Thymus (tissue), 2 donors: ENCODE data around the gene CSTF2. TPM values are rescaled to one million over a fixed set of nuclear protein-coding genes. Genes with fewer than 3 reads are reported as not detected.

Experiments
- polyA plus RNA-seq: library from polyadenylated mRNA; stranded (reverse); fragments of 200-250 nt; gene quantifications from one replicate; pipeline ENCODE4 v1.2.3, GENCODE V29; 2013
- total RNA-seq: library from RNA; stranded (reverse); fragments of 120-200 nt; gene quantifications from one replicate; pipeline ENCODE4 v1.2.4, GENCODE V29; 2013
- donor health status: healthy.

The CSTF2 gene
- total and polyA plus RNA-seq, 2 donors = 6.0 to 20.4 TPM

Other genes starting within 250 kb of the CSTF2 start
- gene TNMD, start 235.5 kb upstream of the CSTF2 start, total RNA-seq = 0.57 TPM
- gene TNMD, start 235.5 kb upstream of the CSTF2 start, polyA plus RNA-seq = 1.1 TPM
- gene TSPAN6, start 183.6 kb upstream of the CSTF2 start, total RNA-seq = 14.0 TPM
- gene TSPAN6, start 183.6 kb upstream of the CSTF2 start, polyA plus RNA-seq = 15.6 TPM
- 1.6 TPM for gene SRPX2, start 176.2 kb upstream of the CSTF2 start, total RNA-seq
- 2.2 TPM for gene SRPX2, start 176.2 kb upstream of the CSTF2 start, polyA plus RNA-seq
- 0.94 TPM for gene SYTL4, start 88.3 kb upstream of the CSTF2 start, total RNA-seq
- 2.1 TPM for gene SYTL4, start 88.3 kb upstream of the CSTF2 start, polyA plus RNA-seq
- gene NOX1, start 54.0 kb downstream of the CSTF2 start, total RNA-seq = 0.33 TPM
- gene NOX1, start 54.0 kb downstream of the CSTF2 start, polyA plus RNA-seq = 1.4 TPM
- 0.66 TPM for gene XKRX, start 108.5 kb downstream of the CSTF2 start, total RNA-seq
- 5.5 TPM for gene XKRX, start 108.5 kb downstream of the CSTF2 start, polyA plus RNA-seq
- not detected for gene ARL13A, start 149.3 kb downstream of the CSTF2 start, total RNA-seq
- gene ARL13A, start 149.3 kb downstream of the CSTF2 start, polyA plus RNA-seq = 0.02 TPM
- gene TRMT2B, start 231.7 kb downstream of the CSTF2 start, total RNA-seq = 15.3 TPM
- gene TRMT2B, start 231.7 kb downstream of the CSTF2 start, polyA plus RNA-seq = 15.7 TPM